OCI-LY3 (cell line): ENCODE results near the gene PC.

Source experiments
- EZH2phosphoT487 ChIP-seq: fragments of 200-600 bp; shearing (Covaris generic); IDR thresholded peaks from 2 replicates; pipeline ENCODE4 v1.6.1; 2018; ENCODE audit warnings: antibody characterized with exemption, mixed run types, low read depth
- TF ChIP-seq, protein P1 (sequence below): fragments of 200-600, 300-600 bp; sonication (generic); IDR thresholded peaks from 2 replicates; pipeline ENCODE4 v1.5.1; 2014; ENCODE audit warnings: antibody characterized with exemption, low read length, low read depth

DNA sequence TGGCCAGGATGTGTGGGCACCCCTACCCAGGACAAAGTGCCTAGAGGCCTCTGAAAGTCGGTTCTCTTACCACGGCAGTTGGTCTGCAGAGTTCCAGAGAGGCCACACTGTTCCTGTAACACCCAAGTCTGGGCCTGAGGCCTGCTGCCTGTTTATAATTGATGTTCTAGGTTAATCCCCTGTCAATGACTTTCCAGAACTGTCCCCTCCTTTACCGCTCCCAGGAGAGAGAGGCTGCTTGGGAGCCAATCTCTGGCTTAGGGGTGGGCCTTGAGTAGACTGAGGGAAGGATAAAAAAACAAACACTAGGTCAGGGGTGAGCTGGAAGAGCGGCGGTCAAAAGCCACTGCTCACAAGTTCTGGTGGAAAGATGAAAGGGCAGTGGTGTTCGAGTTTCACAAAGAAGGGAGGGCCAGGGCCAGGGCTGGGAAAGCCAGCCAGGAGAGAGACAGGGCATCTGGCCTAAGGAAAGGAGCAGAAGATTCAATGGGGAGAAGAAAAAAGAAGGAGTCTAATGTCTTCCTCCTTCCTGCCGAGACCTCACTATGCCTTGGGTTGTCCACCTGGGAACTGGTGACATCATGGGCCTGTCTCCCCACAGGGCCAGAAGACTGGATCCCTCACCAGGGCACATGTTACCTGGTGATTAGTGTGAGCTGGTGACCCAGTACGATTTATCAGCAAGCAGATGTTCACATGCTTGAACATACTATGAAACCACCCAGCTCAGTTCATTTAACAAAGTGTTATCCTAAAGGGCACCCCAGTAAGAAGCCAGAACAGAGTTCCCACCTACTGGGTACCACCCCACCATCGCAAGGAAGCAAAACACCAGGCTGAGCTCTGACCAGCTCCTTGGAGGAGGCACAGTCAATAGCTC is 50.2 kb downstream of the PC start:
- TF ChIP-seq, protein P1, sequence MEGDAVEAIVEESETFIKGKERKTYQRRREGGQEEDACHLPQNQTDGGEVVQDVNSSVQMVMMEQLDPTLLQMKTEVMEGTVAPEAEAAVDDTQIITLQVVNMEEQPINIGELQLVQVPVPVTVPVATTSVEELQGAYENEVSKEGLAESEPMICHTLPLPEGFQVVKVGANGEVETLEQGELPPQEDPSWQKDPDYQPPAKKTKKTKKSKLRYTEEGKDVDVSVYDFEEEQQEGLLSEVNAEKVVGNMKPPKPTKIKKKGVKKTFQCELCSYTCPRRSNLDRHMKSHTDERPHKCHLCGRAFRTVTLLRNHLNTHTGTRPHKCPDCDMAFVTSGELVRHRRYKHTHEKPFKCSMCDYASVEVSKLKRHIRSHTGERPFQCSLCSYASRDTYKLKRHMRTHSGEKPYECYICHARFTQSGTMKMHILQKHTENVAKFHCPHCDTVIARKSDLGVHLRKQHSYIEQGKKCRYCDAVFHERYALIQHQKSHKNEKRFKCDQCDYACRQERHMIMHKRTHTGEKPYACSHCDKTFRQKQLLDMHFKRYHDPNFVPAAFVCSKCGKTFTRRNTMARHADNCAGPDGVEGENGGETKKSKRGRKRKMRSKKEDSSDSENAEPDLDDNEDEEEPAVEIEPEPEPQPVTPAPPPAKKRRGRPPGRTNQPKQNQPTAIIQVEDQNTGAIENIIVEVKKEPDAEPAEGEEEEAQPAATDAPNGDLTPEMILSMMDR, result no peak
- no peak for TF ChIP-seq EZH2phosphoT487
